AML-193 (cell line): Measurements from ENCODE around the gene DKC1.
"Not testable (repeated sequence)": the region's sequence is repeated elsewhere in the genome, so short reads cannot be mapped to it uniquely, and the experiment has no call there.

Source experiments
- DNase-seq, 2 experiments: peaks; one replicate each; lab custom pipeline; 2025; lab: John Stamatoyannopoulos, UW

The DKC1 gene

DNA sequence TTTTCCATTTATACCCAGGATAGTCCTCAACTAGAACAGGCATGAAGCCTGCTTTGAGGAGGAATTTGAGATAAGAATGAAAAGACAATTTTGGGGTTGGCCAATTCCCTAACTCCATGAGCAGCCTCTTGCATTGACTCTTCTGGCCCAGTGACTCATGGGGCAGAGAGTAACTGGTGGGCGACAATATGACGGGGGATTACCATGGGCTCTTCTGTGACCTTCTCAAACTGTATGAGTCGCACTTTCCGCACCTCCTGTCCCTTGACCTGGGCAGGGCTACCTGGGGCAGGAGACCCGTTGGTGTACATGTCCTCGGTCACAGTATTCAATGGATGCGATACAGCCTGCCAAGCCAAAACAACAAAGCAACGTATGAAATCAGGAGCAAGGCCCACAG, 29.3 kb downstream of the DKC1 start:
- no peak for DNase-seq

DNA sequence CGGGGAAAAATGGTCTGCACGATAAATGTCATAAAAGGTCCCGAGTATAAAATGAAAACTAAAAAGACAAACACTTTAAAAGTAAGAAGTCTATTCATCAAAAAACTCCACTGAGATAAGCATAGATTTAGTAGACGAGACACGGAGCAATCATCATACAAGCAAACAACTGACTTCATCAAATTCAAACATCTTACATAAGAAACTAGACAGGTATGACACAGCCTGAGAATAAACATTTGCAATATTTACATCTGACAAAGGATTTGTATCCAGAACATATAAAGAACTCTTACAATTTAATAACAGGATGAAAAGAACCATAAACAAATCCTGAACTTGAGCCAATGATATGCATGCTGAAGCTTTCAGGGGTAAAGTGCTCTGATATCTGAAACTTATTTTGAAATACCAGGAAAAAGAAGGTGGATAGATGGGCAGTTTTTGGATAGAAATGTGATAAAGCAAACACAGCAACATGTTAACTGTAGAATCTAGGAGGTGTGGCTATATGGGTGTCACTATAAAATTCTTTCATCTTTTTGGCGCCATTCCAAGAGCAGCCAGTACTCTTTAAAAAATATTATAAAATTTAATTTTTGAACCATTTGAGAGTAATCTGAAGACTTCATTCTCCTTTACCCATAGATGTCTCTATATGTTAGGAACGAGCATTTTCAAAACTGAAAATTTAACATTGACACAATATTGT, 30.6 kb downstream of the DKC1 start:
- DNase-seq: no peak

DNA sequence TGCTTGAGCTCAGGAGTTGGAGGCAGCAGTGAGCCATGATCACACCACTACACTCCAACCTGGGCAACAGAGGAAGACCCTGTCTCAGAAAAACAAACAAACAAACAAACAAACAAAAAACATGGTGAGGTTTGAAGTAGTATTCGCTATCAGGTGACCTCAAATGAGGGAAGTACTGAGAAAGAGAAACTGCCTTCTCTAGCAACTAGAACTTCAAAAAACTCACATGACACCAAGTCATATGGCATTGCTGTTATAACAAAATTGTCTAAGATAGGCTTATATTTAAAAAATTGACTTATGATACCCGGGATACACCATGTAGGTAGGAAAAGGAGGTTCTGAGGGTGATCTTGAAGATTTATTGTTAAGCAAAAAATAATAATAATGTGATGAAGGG, 32.4 kb downstream of the DKC1 start:
- no peak for DNase-seq

DNA sequence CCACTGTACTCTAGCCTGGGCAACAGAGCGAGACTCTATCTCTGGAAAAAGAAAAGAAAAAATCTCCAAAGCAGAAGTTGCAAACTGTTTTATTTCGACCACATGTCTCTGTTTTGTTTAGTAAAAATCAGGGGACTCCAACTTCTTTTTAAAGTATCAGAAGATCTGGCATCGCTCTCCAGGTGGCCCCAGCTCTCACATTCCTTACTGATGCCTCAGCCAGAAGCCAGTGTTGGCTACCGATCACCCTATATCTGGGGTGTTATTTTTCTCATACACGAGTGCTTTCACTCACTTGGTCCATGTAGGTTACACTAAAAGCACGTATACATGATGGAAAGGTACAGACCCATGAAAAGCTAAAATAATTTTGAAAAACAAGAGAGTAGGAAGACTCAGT, 34.3 kb downstream of the DKC1 start:
- DNase-seq: no peak

DNA sequence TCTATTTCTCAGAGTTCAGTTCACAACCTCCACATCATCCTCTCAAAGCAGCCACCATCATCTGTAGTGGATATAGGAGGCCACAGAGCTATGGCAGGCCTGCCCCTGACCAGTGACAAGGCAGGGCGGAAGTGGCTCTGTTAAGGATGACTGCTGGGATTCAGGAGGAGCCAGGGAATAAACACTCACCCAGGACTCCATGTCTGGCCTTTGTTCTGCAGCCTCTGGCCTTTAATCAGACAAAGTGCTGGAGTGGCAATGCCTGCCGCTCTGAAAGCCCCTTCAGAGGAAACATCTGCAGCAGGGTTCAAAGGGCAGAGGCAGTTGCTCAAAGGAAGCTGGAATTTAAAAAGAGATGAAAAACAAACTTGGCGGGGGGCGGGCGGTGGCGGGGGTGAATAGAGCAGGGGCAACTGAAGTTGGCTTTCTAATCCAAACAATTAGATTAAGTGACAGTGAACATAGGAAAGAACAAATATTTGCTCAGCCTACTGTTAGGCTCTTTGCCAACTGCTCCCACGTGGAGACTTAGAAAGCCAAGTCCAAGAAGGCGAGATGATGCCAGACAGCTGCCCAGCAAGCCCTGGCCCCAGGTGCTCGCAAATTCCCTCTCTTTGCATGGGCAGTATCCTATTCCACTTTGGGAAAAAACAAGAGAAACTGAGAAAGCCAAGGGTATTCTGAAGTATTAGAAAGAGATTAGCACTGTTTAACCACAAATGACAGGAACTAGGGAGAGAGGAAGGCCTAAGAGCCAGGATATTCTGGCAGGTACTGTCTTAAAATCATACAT, 37.1 kb downstream of the DKC1 start:
- DNase-seq: no peak

DNA sequence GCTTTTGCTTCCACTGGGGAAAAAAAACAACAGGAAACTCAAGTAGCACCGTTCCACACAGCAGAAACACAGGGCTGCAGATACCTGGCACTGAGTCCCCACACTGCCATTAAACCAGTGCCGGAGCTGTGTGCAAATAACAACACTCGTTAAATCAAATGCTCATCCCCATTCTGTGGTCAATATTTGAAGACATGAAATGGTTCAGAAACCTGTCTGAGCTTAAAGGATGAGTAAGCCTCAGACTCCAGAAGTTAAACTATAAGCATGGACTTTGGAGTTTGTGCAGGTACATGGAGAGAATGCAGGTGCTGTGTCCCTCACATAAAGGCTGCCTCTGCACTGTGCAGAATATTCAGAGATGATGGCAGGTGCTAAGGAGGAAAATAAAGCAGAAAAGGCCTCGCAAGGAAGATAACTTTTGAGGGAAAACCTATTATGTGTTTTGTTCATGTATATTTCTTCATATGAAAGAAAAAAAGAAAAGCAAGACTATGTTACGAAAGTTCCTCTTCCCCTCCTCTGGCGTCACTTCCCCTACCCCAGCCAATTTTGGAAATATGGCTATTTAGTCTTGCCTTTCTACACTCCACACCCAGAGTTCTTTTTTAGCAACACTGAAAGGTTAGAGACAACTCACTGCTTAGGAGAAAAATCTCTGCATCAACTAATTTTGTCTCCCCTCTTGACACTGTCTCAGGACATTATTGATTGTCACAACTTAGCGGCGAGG, 38.0 kb downstream of the DKC1 start:
- DNase-seq: peak; percentile 71 to 72

DNA sequence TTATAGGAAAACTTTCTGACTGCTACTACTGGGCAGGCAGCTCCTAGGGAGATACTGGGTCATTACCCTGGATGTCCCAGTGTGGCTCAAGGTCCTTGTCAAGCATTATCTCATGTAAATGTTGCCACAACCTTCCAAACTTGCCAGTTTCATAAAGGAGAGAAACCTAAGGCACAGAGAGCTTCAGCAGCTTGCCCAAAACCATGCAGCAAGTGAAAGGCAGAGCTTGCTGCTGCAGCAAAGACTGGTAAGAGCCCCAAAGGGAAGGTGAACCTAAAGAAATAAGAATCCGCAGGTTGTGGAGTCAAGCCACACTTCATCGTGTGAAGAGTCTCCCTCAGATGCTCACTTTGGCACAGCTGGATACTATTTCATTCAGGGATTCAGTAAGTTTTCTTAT, 40.3 kb downstream of the DKC1 start:
- no peak for DNase-seq

DNA sequence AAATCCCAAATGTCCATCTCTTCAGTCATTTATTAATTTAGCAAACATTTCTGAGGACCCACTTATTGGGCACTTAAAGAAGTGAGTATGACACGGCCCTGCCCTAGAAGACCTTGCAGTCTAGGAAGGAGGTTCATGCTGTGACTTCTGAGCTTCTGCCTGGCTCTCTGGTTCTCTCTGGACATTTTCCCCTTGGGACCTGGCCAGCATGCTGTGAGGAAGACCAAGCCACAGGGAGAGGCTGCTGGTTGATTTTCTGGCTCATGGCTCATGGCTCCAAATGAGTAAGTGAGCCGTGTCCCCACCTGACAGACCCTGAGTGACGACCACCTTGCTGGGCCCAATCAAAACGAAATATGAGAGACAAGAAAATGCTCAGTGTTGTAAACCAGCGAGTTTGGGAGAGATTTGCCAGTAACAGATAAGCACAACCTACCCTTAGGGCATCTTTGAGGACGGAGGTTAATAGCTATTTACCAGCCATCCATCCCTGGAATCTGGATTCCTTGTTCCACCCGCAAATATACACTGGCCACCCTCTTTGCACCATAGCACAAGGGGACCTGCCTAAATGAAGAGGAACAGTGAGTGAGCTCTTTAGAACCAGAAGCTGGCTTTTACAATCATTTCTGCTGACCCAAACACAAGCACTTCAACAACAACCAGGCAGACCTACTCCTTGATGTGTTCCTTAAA, 41.7 kb downstream of the DKC1 start:
- DNase-seq: no peak

DNA sequence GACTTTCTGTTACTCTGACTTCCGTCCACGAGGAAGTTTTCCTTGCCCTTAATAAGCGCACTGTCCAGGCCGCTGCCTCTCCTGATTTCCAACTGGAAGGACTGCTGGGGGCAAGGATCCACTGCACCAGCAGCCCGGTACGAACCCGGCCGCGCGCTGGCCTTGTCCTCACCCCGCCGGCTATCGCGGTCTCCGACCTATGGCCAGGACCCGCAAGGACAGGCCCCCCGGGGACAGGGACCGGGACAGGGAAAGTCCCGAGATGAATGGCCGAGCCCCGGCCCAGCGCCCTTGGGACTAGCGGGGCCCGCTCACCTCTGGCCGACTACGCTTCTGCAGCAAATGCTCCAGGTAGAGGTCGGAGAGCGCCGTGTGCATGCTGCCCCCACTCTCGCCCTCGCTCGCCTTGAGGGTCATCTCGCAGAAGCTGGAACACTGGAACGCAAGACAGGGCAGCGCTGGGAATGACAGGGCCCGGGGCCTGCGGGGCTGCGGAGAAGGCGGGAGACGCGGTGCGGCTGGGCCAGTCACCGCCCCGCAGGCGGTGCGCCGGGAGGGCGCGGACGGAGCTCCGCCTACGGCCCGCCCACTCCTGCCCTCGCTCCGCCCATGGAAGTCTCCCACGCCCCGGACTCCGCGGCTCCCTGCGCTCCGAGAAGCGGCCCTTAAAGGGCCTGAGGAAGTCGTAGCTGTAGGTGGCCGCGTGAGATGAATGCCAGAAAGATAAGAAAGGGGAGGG, 42.5 kb downstream of the DKC1 start, which contains the start of gene MPP1:
TSS of gene MPP1 (minus strand) at position 529 of the 739 bp plus-strand sequence. CDS start at position 417, 112 bp downstream.
- DNase-seq: peak; percentile 24 to 51

DNA sequence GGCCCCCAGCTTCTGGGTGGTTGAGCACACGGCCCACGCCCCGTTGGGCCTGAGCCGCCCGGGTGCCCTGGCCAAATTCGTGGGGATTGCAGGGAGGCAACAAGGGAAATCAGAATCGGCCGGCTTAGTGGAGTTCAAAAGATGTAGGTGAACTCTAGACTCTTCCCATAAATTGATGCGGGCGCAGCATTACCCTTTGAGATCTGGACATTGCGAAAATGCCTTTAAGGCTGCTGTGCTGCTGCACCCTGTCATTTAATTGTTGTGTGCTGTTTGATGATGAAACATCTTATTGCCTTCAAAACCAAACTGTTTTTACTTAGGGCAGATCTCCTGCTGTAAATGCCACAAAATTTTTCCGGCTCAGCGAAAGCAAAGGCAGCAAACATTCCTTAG, 43.0 kb downstream of the DKC1 start:
- DNase-seq: peak in 1 of 2 experiments; percentile 51

DNA sequence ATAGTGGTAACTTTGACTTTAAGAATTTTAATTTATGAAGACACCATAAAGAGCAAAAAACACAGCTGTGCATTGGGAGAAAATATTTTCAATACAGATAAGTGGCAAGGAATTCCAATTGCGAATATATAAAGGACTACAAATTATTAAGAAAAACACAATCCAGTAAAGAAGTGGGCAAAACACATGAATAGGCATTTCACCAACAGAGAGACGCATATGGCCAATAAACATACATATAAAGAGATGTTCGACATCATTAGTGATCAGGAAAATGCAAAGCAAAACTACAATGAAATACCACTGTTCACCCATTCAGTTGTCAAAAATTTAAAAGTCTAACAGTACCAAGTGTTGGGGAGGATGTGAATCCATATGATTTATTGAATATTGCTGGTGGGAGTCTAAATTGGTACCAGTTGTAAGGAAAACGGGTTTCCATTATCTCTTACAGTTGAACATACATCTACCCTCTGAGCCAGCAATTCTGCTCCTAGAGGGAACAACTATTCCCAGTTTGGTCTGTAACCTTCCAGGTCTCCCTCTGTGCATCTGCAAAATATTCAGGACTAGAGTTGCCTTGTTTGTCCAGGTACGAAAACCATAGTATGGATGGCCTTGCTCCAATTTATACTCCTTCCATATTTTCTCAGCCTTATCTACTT, 44.3 kb downstream of the DKC1 start:
- no peak for DNase-seq

DNA sequence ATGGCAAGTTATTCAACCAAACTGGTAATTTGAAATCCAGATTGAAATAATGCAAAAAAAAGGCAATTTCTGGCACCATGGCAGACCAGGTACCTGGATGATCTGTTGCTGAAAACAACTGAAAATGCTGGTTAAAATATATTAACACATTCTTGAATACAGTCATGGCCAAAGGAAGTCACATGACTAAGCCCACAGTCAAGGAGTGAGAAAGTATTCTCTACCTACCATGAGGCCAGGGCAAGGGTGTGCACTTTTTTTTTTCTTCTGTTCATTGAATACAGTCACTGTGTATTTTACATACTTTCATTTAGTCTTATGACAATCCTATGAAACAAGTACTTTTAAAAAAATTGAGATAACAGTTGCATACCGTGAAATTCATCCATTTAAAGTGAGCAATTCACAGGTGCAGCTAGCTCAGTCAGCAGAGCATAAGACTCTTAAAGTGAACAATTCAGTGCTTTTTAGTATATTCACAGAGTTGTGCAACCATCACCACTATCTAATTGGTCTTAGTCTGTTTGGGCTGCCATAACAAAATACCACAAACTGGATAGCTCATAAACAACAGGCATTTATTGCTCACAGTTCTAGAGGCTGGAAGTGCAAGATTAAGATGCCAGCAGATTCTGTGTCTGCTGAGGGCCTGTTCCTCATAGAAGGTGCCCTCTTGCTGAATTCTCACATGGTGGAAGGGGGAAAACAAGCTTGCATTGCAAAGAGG, 47.4 kb downstream of the DKC1 start:
- no peak for DNase-seq

DNA sequence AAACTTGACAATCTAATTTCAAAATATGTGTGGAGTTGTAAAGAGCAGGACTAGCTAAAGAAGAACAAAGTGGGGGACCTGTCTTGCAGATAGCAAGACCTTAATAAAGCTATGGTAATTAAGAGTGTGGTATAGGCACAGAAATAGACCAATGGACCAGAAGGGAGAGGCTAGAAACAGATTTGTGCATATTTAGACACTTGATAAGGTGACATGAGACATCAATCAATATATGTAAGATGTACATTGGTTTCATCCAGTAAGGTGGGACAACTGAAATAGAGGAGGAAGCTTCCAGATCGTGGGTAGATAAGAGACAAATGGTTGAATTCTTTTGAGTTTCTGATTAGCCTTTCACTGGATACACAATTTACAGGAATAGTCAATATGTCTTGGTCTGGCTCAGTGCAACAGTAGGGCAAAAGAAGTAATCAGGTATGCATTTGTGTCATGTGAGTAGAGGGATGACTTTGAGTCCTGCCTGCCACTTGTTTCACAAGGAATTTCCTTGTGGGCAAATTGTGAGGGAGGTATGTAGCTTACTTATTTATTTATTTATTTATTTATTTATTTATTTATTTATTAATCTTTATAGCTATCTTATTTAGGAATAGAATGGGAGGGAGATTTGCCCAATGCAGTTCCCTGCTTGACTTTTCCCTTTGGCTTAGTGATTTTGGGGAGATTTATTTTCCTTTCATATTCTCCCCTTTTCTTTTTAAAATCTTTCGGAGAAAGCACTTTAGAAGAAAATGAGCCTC, 49.9 kb downstream of the DKC1 start:
- DNase-seq: no peak

DNA sequence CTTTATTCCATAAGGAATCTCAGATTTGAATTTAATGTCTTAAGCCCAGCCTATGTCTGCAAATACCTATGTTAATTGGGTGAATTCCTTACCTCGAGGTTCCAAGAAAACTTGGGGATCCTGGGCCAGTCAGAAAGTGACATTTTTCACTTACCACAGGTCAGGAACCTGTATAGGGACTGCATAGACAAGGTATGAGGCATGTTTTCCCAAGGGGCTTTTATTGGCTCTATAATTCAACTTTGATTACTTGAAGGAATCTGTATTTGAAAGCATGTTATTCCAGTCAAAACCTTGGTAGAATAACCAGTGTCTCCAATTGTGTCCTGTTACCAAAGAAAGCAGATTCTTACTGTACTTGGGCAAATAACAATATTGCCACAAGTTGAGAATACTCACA, 51.1 kb downstream of the DKC1 start:
- DNase-seq: no peak

DNA sequence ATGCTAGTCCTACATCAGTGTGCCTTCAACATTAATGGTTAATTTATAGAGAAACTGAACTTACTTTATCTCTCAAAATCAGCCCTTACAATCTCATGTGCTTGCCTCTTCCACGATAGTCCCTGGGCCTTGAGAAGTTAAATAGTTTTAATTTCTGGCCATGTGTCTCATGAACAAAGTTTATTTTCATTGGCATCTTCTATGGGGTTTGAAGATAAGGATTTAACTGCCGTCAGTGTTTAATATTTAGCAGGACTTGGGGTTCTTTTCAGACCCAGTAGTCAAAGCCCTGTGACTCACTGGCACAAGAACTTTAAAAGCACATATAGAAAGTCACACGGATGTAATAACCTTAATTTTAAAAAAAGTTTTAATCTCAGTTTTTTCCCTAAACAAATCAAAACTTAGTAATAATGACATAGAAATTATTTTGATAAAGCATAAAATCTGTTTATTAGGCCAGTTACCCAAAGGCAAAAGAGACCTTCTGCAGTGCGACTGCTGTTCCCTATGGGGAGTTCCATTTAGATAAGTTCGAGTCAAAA, 52.7 kb downstream of the DKC1 start:
- DNase-seq: no peak

DNA sequence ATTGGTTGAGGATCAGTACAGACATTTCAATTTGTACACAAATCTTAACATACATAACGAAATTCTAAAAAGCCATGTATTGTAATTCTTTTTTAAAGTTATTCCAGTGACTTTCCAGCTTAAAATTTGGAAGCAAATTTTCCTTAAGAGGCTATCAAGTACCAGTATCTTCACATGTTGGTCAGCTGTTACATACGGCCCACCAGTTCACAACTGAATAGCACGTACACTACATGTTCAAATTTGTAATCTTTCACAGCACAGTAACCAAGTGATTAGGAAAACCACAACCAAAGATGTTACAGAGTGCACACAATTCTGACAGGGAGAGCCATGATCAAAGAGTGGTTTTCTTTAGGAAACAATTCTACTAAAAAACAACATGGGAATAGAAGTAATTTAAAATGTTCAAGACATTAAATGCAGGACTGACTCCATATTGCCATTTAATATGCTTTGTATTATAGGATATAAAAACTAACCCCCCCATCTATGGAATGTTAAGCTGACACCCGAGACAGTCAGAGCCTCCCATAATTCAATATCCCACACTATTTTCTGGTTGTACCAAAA, 53.7 kb downstream of the DKC1 start:
- DNase-seq: not testable (repeated sequence)

DNA sequence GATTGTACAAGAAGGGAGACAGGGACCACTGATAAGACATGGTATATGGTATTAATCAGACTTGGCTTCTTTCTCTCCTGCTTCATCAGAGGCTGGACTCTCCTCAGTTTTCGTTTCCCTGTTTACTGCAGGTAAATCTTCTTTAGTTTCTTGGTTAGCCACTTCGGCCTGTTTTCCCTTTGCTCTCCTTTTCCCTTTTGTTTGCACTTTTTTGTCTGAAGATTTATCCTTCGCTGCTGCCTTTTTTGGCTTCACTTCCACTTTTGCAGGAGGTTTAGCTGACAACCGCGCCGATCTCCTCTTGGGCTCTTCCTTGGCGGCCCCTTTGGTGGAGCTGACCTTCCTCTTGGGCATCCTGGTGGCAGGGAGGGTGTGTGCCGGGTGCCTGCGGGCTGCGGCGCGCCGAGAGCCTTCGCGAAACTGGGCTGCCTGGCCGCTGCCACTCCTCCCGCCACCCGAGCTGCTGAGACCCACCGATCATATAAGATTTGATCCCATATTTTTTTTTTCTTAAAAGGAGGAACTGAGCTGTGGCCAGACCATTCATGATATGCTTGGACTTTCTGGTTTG, 54.5 kb downstream of the DKC1 start:
- not testable (repeated sequence) for DNase-seq
